Hepatocyte (in vitro differentiated cells): ENCODE results near the gene ICA1. TPM values are rescaled to one million over a fixed set of nuclear protein-coding genes. Genes with fewer than 3 reads are reported as not detected.

Source experiments
- DNase-seq: peaks from one replicate; pipeline ENCODE4 v3.0.0-alpha.2; 2016; ENCODE audit warnings: low spot score
- H2AFZ ChIP-seq: fragments of 200-600 bp; sonication (generic); 2 replicates; pipeline ENCODE4 v1.6.0; 2016; ENCODE audit warnings: antibody characterized with exemption, mild to moderate bottlenecking
- H3K27ac ChIP-seq: fragments of 200-600 bp; sonication (generic); 2 replicates; pipeline ENCODE4 v1.5.1; 2016; ENCODE audit warnings: mild to moderate bottlenecking
- H3K27me3 ChIP-seq: fragments of 200-600 bp; sonication (generic); 2 replicates; pipeline ENCODE4 v1.6.1; 2016
- H3K36me3 ChIP-seq: fragments of 200-600 bp; sonication (generic); replicated peaks from 2 replicates; pipeline ENCODE4 v1.5.1; 2016; ENCODE audit warnings: low read depth; ENCODE audit not compliant: insufficient read depth
- H3K4me1 ChIP-seq: fragments of 200-600 bp; sonication (generic); 2 replicates; pipeline ENCODE4 v1.5.1; 2016; ENCODE audit warnings: mild to moderate bottlenecking, moderate library complexity; ENCODE audit not compliant: insufficient read depth
- H3K4me2 ChIP-seq: fragments of 200-600 bp; sonication (generic); 2 replicates; pipeline ENCODE4 v1.6.0; 2016
- H3K4me3 ChIP-seq: fragments of 200-600 bp; sonication (generic); 2 replicates; pipeline ENCODE4 v1.5.1; 2016; ENCODE audit warnings: mild to moderate bottlenecking
- H3K79me2 ChIP-seq: fragments of 200-600 bp; sonication (generic); 2 replicates; pipeline ENCODE4 v1.6.0; 2017; ENCODE audit warnings: mild to moderate bottlenecking
- H3K9me2 ChIP-seq: fragments of 200-600 bp; sonication (generic); replicated peaks from 2 replicates; pipeline ENCODE4 v1.6.0; 2017; ENCODE audit warnings: mild to moderate bottlenecking; ENCODE audit not compliant: insufficient read depth
- H3K9me3 ChIP-seq: fragments of 200-600 bp; sonication (generic); 2 replicates; pipeline ENCODE4 v1.5.1; 2016; ENCODE audit warnings: low read depth, mild to moderate bottlenecking
- H4K20me1 ChIP-seq: fragments of 200-600 bp; sonication (generic); 2 replicates; pipeline ENCODE4 v1.6.0; 2016; ENCODE audit warnings: mild to moderate bottlenecking; ENCODE audit not compliant: insufficient read depth, poor library complexity, severe bottlenecking
- CTCF ChIP-seq: fragments of 200-600 bp; sonication (generic); IDR thresholded peaks from 2 replicates; pipeline ENCODE4 v1.5.1; 2016; ENCODE audit warnings: antibody characterized with exemption, mild to moderate bottlenecking; ENCODE audit not compliant: poor library complexity
- EZH2 ChIP-seq: fragments of 200-600 bp; sonication (generic); IDR thresholded peaks from 2 replicates; pipeline ENCODE4 v1.6.1; 2016; ENCODE audit warnings: antibody characterized with exemption, mild to moderate bottlenecking, borderline replicate concordance
- EZH2phosphoT487 ChIP-seq: fragments of 200-600 bp; sonication (generic); IDR thresholded peaks from one replicate; pipeline ENCODE4 v1.6.1; 2018; ENCODE audit warnings: antibody characterized with exemption, mild to moderate bottlenecking, low read depth, moderate library complexity; ENCODE audit not compliant: unreplicated experiment, severe bottlenecking
- WGBS: methylation state at CpG from one replicate; pipeline ENCODE4 v1.1.6; 2016; ENCODE audit warnings: low lambda C conversion rate; ENCODE audit errors: missing lambda C conversion rate; 5-methylcytosine and 5-hydroxymethylcytosine counted together
- polyA plus RNA-seq: library from polyadenylated mRNA; unstranded; fragments of >200 nt; fragmentation: Nextera tagmentation; extraction: Ambion mirVana; gene quantifications from 2 replicates; pipeline ENCODE4 v1.2.1, GENCODE V29; 2016
- total RNA-seq: library from RNA; depleted of rRNA; stranded (reverse); fragments of >200 nt; gene quantifications from 2 replicates; pipeline ENCODE4 v1.2.3, GENCODE V29; 2014

The ICA1 gene
- total and polyA plus RNA-seq, 2 experiments from 2014 or later: 32.9 to 40.1 TPM

DNA sequence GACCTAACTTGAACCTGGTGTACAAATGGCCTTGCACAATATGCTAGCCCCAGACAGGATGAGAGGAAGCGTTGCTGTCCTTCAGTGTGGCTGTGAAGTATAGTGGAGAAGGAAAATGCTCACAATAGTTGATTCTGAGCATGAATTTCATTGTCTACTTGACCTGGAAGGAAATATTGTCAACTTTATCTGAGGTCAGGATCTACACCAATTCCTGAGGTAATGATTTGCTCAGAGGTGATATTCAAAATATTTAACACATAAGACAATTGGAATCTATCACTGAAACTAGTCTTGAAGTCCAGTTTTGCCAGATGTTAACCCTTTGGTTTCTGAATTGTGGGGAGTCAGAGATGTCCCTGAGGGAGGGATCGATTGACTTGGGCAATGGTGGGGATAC, 20.9 kb upstream of the ICA1 start:
- no peak for TF ChIP-seq CTCF
- H3K9me3 ChIP-seq: no peaks in the 10 kb centered on the region
- no peak for DNase-seq
- no peak overlapping the region for H3K4me2 ChIP-seq
- no peaks in the 10 kb centered on the region for H4K20me1 ChIP-seq
- WGBS: 85% methylated on average over 2 of the region's 2 CpGs
- no peaks in the 10 kb centered on the region for H3K9me2 ChIP-seq
- H3K27ac ChIP-seq: no peak overlapping the region
- no peak overlapping the region for H2AFZ ChIP-seq
- H3K4me3 ChIP-seq: no peak overlapping the region
- H3K79me2 ChIP-seq: no peaks in the 10 kb centered on the region
- H3K36me3 ChIP-seq: no peaks in the 10 kb centered on the region
- no peaks in the 10 kb centered on the region for H3K27me3 ChIP-seq
- no peaks in the 10 kb centered on the region for H3K4me1 ChIP-seq

GRCh38 chr7:8282162-8282561, 20.2 kb upstream of the ICA1 start:
- no peak for DNase-seq
- 91% methylated on average over 3 of the region's 3 CpGs for WGBS
- no peak overlapping the region for H3K4me2 ChIP-seq
- no peak overlapping the region for H2AFZ ChIP-seq
- H4K20me1 ChIP-seq: no peaks in the 10 kb centered on the region
- no peaks in the 10 kb centered on the region for H3K79me2 ChIP-seq
- TF ChIP-seq CTCF (no peak), EZH2 (no peak), EZH2phosphoT487 (no peak)
- no peaks in the 10 kb centered on the region for H3K27me3 ChIP-seq
- no peaks in the 10 kb centered on the region for H3K9me2 ChIP-seq
- H3K36me3 ChIP-seq: no peaks in the 10 kb centered on the region
- no peaks in the 10 kb centered on the region for H3K9me3 ChIP-seq
- H3K27ac ChIP-seq: no peak overlapping the region
- H3K4me3 ChIP-seq: no peak overlapping the region
- no peaks in the 10 kb centered on the region for H3K4me1 ChIP-seq

DNA sequence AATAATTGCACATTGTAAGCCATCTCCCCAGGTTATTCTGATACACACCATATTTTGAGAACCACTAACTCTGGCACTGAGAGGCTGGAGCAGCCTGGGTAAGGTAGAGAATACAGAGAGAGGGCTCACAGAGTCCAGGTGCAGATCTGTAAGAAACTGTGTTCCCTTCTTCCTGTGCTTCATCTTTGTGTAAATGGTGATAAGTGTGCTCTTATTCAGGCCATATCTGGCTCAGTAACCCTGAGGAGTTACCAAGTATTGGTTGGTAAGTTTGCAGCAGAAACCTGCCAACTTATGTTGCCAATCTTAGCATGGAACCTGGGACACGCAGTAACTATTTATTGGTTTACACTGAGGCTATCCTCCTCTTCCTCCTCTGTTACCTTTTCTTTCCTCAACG, 16.2 kb upstream of the ICA1 start:
- no peaks in the 10 kb centered on the region for H4K20me1 ChIP-seq

More for the DNA sequence above, 16.2 kb upstream of the ICA1 start:
- H3K4me3 ChIP-seq: no peak overlapping the region
- H3K27me3 ChIP-seq: no peaks in the 10 kb centered on the region
- H3K36me3 ChIP-seq: no peaks in the 10 kb centered on the region
- TF ChIP-seq EZH2phosphoT487: no peak
- no peak for TF ChIP-seq EZH2
- TF ChIP-seq CTCF: no peak
- H3K27ac ChIP-seq: no peak overlapping the region
- no peaks in the 10 kb centered on the region for H3K9me3 ChIP-seq
- H3K4me2 ChIP-seq: no peak overlapping the region
- no peaks in the 10 kb centered on the region for H3K4me1 ChIP-seq
- no peaks in the 10 kb centered on the region for H3K79me2 ChIP-seq
- WGBS: 87% methylated on average over 2 of the region's 2 CpGs
- H2AFZ ChIP-seq: no peak overlapping the region
- no peaks in the 10 kb centered on the region for H3K9me2 ChIP-seq
- no peak for DNase-seq
